MM.1S (cell line): ENCODE results near the gene OBSCN.

Experiments used
- EZH2 ChIP-seq: fragments of 300-600 bp; sonication (generic); optimal IDR thresholded peaks from 2 replicates; pipeline ENCODE3; 2017; ENCODE audit warnings: low read depth, mild to moderate bottlenecking, antibody characterized with exemption, low read length, mixed read lengths
- TF ChIP-seq, protein P1 (sequence below): fragments of 300-600 bp; sonication (generic); IDR thresholded peaks from 2 replicates; pipeline ENCODE4 v1.5.1; 2016; ENCODE audit warnings: antibody characterized with exemption, low read length, mixed read lengths

DNA sequence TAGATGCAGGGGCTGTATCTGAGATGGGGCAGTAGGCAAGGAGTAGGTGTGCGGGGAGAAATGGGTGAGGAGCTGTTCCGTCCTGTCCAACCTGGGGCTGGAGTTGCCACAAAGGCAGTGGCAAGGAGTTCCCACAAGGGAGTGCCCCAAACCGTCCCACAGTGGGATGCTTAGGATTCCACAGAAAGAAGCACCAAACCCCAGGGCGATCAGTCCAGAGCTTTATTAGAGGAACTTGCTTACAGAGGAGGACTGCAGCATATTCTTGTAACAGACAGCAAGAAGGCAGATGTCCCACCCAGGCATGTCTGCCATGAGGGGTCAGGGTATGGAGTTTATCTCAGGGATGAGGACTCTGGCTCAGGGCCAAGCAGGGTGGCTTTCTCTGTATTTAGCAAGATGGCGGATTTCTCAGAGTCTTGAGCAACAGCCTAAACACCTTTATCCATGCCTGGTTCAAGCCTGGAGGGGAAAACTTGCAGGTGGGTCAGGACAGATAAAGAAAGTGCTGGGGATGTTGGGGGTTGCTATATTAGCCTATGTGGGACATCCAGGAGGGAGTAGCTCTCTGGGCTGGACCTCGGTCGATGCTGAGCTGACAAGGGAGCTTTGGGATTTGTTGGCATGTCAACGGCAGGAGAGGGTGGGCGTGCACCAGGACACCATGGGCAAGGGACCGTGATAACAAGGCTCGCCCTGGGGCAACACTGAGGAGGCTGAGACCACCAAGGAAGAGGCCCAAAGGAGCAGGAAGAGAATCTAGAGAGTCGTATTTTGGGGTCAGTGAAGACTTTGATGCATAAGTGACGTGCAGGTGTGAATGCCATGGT is 32.8 kb downstream of the OBSCN start:
- TF ChIP-seq EZH2, result no peak
- TF ChIP-seq, protein P1, sequence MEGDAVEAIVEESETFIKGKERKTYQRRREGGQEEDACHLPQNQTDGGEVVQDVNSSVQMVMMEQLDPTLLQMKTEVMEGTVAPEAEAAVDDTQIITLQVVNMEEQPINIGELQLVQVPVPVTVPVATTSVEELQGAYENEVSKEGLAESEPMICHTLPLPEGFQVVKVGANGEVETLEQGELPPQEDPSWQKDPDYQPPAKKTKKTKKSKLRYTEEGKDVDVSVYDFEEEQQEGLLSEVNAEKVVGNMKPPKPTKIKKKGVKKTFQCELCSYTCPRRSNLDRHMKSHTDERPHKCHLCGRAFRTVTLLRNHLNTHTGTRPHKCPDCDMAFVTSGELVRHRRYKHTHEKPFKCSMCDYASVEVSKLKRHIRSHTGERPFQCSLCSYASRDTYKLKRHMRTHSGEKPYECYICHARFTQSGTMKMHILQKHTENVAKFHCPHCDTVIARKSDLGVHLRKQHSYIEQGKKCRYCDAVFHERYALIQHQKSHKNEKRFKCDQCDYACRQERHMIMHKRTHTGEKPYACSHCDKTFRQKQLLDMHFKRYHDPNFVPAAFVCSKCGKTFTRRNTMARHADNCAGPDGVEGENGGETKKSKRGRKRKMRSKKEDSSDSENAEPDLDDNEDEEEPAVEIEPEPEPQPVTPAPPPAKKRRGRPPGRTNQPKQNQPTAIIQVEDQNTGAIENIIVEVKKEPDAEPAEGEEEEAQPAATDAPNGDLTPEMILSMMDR, result no peak
